CD4-positive, alpha-beta T cell (primary cell): ENCODE measurements around the gene CRYBG1. TPM values are rescaled to one million over a fixed set of nuclear protein-coding genes. Genes with fewer than 3 reads are reported as not detected.

ENCODE experiments used
- ATAC-seq: fragments of 200-7000 bp; cut with Tn5 transposase; one replicate; pipeline ENCODE4 v1.10.0; 2022; ENCODE audit warnings: mild to moderate bottlenecking; ENCODE audit not compliant: poor library complexity
- CTCF ChIA-PET: fragments of 350-600 bp; sonication (Branson Sonifier 250); formaldehyde crosslinking; loops from one replicate; lab custom pipeline; 2021; ENCODE audit warnings: antibody characterized with exemption, inconsistent platforms; lab: Charles Lee
- POLR2A ChIA-PET: fragments of 350-600 bp; sonication (Branson Sonifier 250); formaldehyde crosslinking; loops from one replicate; lab custom pipeline; 2021; ENCODE audit warnings: antibody characterized with exemption, inconsistent platforms; lab: Charles Lee
- DNase-seq, 14 experiments: peaks; one replicate each; pipeline ENCODE4 v3.0.0-alpha.2; 2013 to 2020; ENCODE audit warnings: mixed read lengths in 2 of 14
- H3K27ac ChIP-seq, 2 donors: one replicate each; pipeline versions ENCODE4 v1.5.1 to v1.7.0; 2013; ENCODE audit warnings: low read length in 2 of 2, low read depth in 1 of 2, mild to moderate bottlenecking in 1 of 2
- H3K27me3 ChIP-seq, 2 experiments: 1 replicate in 1 of 2; 2 replicates in 1 of 2; pipeline versions ENCODE4 v1.6.1 to v1.7.0; 2013; ENCODE audit warnings: low read length in 2 of 2, control low read depth in 1 of 2, mild to moderate bottlenecking in 1 of 2, moderate library complexity in 1 of 2; ENCODE audit not compliant: insufficient read depth in 2 of 2, control insufficient read depth in 1 of 2
- H3K36me3 ChIP-seq: one replicate; pipeline ENCODE4 v1.6.1; 2013; ENCODE audit warnings: low read length, control low read depth; ENCODE audit not compliant: insufficient read depth
- H3K4me1 ChIP-seq: one replicate; pipeline ENCODE4 v1.6.1; 2013; ENCODE audit warnings: low read length, control low read depth; ENCODE audit not compliant: insufficient read depth
- H3K4me3 ChIP-seq: one replicate; pipeline ENCODE4 v1.5.1; 2013; ENCODE audit warnings: mild to moderate bottlenecking, low read length, moderate library complexity
- H3K9me3 ChIP-seq, 2 experiments: 1 replicate in 1 of 2; 2 replicates in 1 of 2; pipeline versions ENCODE4 v1.6.1 to v1.7.0; 2013; ENCODE audit warnings: low read length in 2 of 2, mild to moderate bottlenecking in 2 of 2, control low read depth in 1 of 2, moderate library complexity in 1 of 2; ENCODE audit not compliant: control insufficient read depth in 1 of 2, insufficient read depth in 1 of 2
- H3K27ac Mint-ChIP-seq: one replicate; pipeline ENCODE4 v1.8.0; 2020; ENCODE audit warnings: mixed read lengths
- H3K27me3 Mint-ChIP-seq: one replicate; pipeline ENCODE4 v1.8.0; 2021; ENCODE audit warnings: mixed read lengths
- H3K36me3 Mint-ChIP-seq: one replicate; pipeline ENCODE4 v1.8.0; 2021; ENCODE audit warnings: low read depth, mixed read lengths
- H3K4me1 Mint-ChIP-seq: one replicate; pipeline ENCODE4 v1.8.0; 2021; ENCODE audit warnings: low read depth, mixed read lengths
- H3K4me3 Mint-ChIP-seq: one replicate; pipeline ENCODE4 v1.8.0; 2020; ENCODE audit warnings: mild to moderate bottlenecking, mixed read lengths
- H3K9me3 Mint-ChIP-seq: one replicate; pipeline ENCODE4 v1.8.0; 2020; ENCODE audit warnings: mixed read lengths
- CTCF ChIP-seq: fragments of 200-600 bp; IDR thresholded peaks from one replicate; pipeline ENCODE4 v1.8.0; 2022; ENCODE audit warnings: antibody characterized with exemption, mild to moderate bottlenecking
- intact Hi-C, 2 experiments: fragments of 100-400 bp; cut with DNase I in 1 of 2; cut with micrococcal nuclease in 1 of 2; formaldehyde crosslinking; loops; one replicate each; pipeline versions ENCODE4 v1.15.1 to v1.9.0; 2023 to 2025; cut with DNase I, micrococcal nuclease
- total RNA-seq, 174 experiments: library from RNA in 2 of 174; stranded (reverse) in 2 of 174; gene quantifications; one replicate each; pipeline ENCODE4 v1.2.3 and lab custom pipeline; 2021 to 2026

The CRYBG1 gene
- total RNA-seq, 2 experiments from 2014 or later: 58.5 to 59.4 TPM

- no peaks in the 10 kb centered on the region for H3K36me3 ChIP-seq
- no peaks in the 10 kb centered on the region for H3K27me3 ChIP-seq
- H3K4me3 ChIP-seq: peak overlapping the region; percentile 60
- Mint-ChIP-seq H3K27ac (peak overlapping the region; percentile 96), H3K36me3 (peaks cover 29% of the 10 kb centered on the region), H3K9me3 (no peaks in the 10 kb centered on the region), H3K27me3 (no peaks in the 10 kb centered on the region), H3K4me3 (peak overlapping the region; percentile 94), H3K4me1 (peaks cover 72% of the 10 kb centered on the region)
- intact Hi-C loops: loop anchor here (2.0 to 10.0 kb wide), 7 partner anchors 19 to 1665 kb away; partner anchors contain the start of genes HACE1 (in 1 of the 2), QRSL1 (in 1 of the 2), RTN4IP1 (in 1 of the 2) and SCML4 (in 1 of the 2)
- ATAC-seq (peak; percentile 47), DNase-seq (peak; percentile 52 to 90 (median 68))
- TF ChIP-seq CTCF: no peak
- no peaks in the 10 kb centered on the region for H3K9me3 ChIP-seq
- H3K27ac ChIP-seq: peak overlapping the region; percentile 87 to 92
- H3K4me1 ChIP-seq: peaks cover 54% of the 10 kb centered on the region
- ChIA-PET CTCF (interaction anchor here (1.4 to 8.5 kb wide), 3 partner anchors 8 to 180 kb away, joined by 3 to 89 read pairs (median 7); no protein-coding TSS in a partner anchor), POLR2A (interaction anchor here (0.6 to 9.0 kb wide), 10 partner anchors 8 to 1203 kb away, joined by 3 to 248 read pairs (median 4); partner anchors contain the start of gene ATG5)
These were observed 159.2 kb downstream of the CRYBG1 start for GRCh38 chr6:106519460-106520394.

- Histone ChIP-seq H3K27me3 (no peaks in the 10 kb centered on the region), H3K36me3 (no peaks in the 10 kb centered on the region), H3K4me3 (peak overlapping the region; percentile 60), H3K4me1 (peaks cover 51% of the 10 kb centered on the region), H3K9me3 (no peaks in the 10 kb centered on the region), H3K27ac (peak overlapping the region; percentile 87 to 92)
- ChIA-PET CTCF (interaction anchor here (1.0 to 8.5 kb wide), 6 partner anchors 9 to 508 kb away, joined by 3 to 89 read pairs (median 4); no protein-coding TSS in a partner anchor), POLR2A (interaction anchor here (0.9 to 9.0 kb wide), 10 partner anchors 9 to 195 kb away, joined by 3 to 248 read pairs (median 5); partner anchors contain the start of gene ATG5)
- intact Hi-C loops: loop anchor here (1.0 to 10.0 kb wide), 7 partner anchors 8 to 1301 kb away; partner anchors contain the start of genes QRSL1 (in 1 of the 2), RTN4IP1 (in 1 of the 2) and SCML4 (in 1 of the 2)
- Mint-ChIP-seq H3K27ac (peak overlapping the region; percentile 96), H3K4me1 (peaks cover 75% of the 10 kb centered on the region), H3K4me3 (peak overlapping the region; percentile 94), H3K9me3 (no peaks in the 10 kb centered on the region), H3K36me3 (peaks cover 40% of the 10 kb centered on the region), H3K27me3 (no peaks in the 10 kb centered on the region)
- ATAC-seq: peak; percentile 72
- DNase-seq: peak; percentile 55 to 96 (median 72)
- no peak for TF ChIP-seq CTCF
These were observed 160.3 kb downstream of the CRYBG1 start for GRCh38 chr6:106520711-106521401.
